GM12878 (cell line): ENCODE measurements around the gene PKP2. TPM values are rescaled to one million over a fixed set of nuclear protein-coding genes. Genes with fewer than 3 reads are reported as not detected.

Experiments
- ATAC-seq: fragments of 200-7000 bp; cut with Tn5 transposase; 3 replicates; pipeline ENCODE4 v1.9.1; 2020; ENCODE audit warnings: mild to moderate bottlenecking, moderate library complexity
- BruUV-seq: library from RNA; stranded (reverse); fragments of 400-500 nt; replicated peaks from 2 replicates; lab custom pipeline; 2021; lab: Mats Ljungman, UMichigan
- CTCF ChIA-PET: fragments of 300-600 bp; sonication (Branson Sonifier 250); formaldehyde crosslinking; extraction: SDS; loops from one replicate; lab custom pipeline; 2021; ENCODE audit warnings: inconsistent platforms; lab: Yijun Ruan, JAX
- POLR2A ChIA-PET: fragments of 350-600 bp; formaldehyde crosslinking; extraction: SDS; loops from one replicate; lab custom pipeline; 2021; ENCODE audit warnings: inconsistent platforms; lab: Charles Lee
- RAD21 ChIA-PET: fragments of 300-600 bp; sonication (Branson Sonifier 250); formaldehyde crosslinking; loops from one replicate; lab custom pipeline; 2023; ENCODE audit warnings: antibody characterized with exemption; ENCODE audit not compliant: unreplicated experiment; lab: Charles Lee
- SMC1A ChIA-PET: fragments of 300-600 bp; sonication (Branson Sonifier 250); formaldehyde crosslinking; loops from one replicate; lab custom pipeline; 2023; ENCODE audit not compliant: unreplicated experiment, uncharacterized antibody; lab: Charles Lee
- DNase-seq: peaks from one replicate; pipeline ENCODE4 v3.0.0-alpha.2; 2011; ENCODE audit warnings: low read depth, low spot score
- FAIRE-seq: peaks from 3 replicates; lab custom pipeline; 2011; peaks lifted over from hg19 to GRCh38; lab: Jason Lieb, UNC
- H2AFZ ChIP-seq: 2 replicates; pipeline ENCODE4 v1.6.0; 2011; ENCODE audit warnings: low read depth, low read length, control low read depth; ENCODE audit not compliant: control insufficient read depth
- H3K27ac ChIP-seq: 2 replicates; pipeline ENCODE4 v1.5.1; 2011; ENCODE audit warnings: control low read depth; ENCODE audit not compliant: control insufficient read depth, insufficient read depth
- H3K27me3 ChIP-seq, 2 experiments: replicated peaks in 1 of 2; 2 replicates each; pipeline versions ENCODE4 v1.6.0 to v1.6.1; 2011; ENCODE audit warnings: low read length in 1 of 2; ENCODE audit not compliant: control insufficient read depth in 2 of 2, insufficient read depth in 2 of 2
- H3K36me3 ChIP-seq, 2 experiments: 2 replicates each; pipeline ENCODE4 v1.5.1; 2011; ENCODE audit warnings: low read length in 1 of 2; ENCODE audit not compliant: control insufficient read depth in 2 of 2, insufficient read depth in 2 of 2
- H3K4me1 ChIP-seq: 2 replicates; pipeline ENCODE4 v1.6.1; 2011; ENCODE audit warnings: mild to moderate bottlenecking, low read length, moderate library complexity, mixed read lengths; ENCODE audit not compliant: control insufficient read depth, insufficient read depth
- H3K4me2 ChIP-seq: 2 replicates; pipeline ENCODE4 v1.6.0; 2011; ENCODE audit warnings: control low read depth; ENCODE audit not compliant: control insufficient read depth, insufficient read depth
- H3K4me3 ChIP-seq: fragments of 200-600 bp; sonication (generic); 2 replicates; pipeline ENCODE4 v1.5.1; 2016
- H3K79me2 ChIP-seq: 2 replicates; pipeline ENCODE4 v1.6.0; 2011; ENCODE audit warnings: low read length; ENCODE audit not compliant: control insufficient read depth, insufficient read depth
- H3K9ac ChIP-seq: 2 replicates; pipeline ENCODE4 v1.8.0; 2011; ENCODE audit warnings: low read length, control low read depth, mixed read lengths; ENCODE audit not compliant: control insufficient read depth, insufficient read depth
- H3K9me3 ChIP-seq: replicated peaks from 3 replicates; pipeline ENCODE4 v1.5.1; 2011; ENCODE audit warnings: mild to moderate bottlenecking, low read length; ENCODE audit not compliant: control insufficient read depth, insufficient read depth
- H4K20me1 ChIP-seq: 2 replicates; pipeline ENCODE4 v1.6.0; 2011; ENCODE audit not compliant: control insufficient read depth, insufficient read depth
- CBFB ChIP-seq: IDR thresholded peaks from 2 replicates; pipeline ENCODE4 v1.6.1; 2016; ENCODE audit warnings: antibody characterized with exemption, low read depth
- CEBPB ChIP-seq, 2 experiments: fragments of 150-350 bp in 1 of 2; IDR thresholded peaks; 2 replicates each; pipeline ENCODE4 v1.6.1; 2012 to 2014; ENCODE audit warnings: low read depth in 2 of 2, low read length in 2 of 2, borderline replicate concordance in 1 of 2, inconsistent platforms in 1 of 2
- GATAD2B ChIP-seq: fragments of 450-650 bp; conservative IDR thresholded peaks from 2 replicates; pipeline ENCODE4 v1.6.1; 2017; ENCODE audit warnings: low read depth, mild to moderate bottlenecking, moderate library complexity
- IRF4 ChIP-seq: IDR thresholded peaks from 2 replicates; pipeline ENCODE4 v1.6.1; 2011; ENCODE audit warnings: low read depth, low read length
- MAX ChIP-seq: IDR thresholded peaks from 2 replicates; pipeline ENCODE4 v1.6.1; 2012; ENCODE audit warnings: low read depth, low read length, improper control_type of control experiment
- NFXL1 ChIP-seq: fragments of 450-650 bp; IDR thresholded peaks from 2 replicates; pipeline ENCODE4 v1.6.1; 2017; ENCODE audit warnings: antibody characterized with exemption, mild to moderate bottlenecking, borderline replicate concordance
- NR2C2 ChIP-seq: IDR thresholded peaks from 2 replicates; pipeline ENCODE4 v1.6.1; 2011; ENCODE audit warnings: borderline replicate concordance, low read depth; ENCODE audit not compliant: control insufficient read depth, insufficient read length
- RB1 ChIP-seq: fragments of 450-650 bp; formaldehyde crosslinking; IDR thresholded peaks from 2 replicates; pipeline ENCODE4 v1.6.1; 2017; ENCODE audit warnings: mild to moderate bottlenecking, borderline replicate concordance
- RELB ChIP-seq: fragments of 450-650 bp; IDR thresholded peaks from 2 replicates; pipeline ENCODE4 v1.6.1; 2017; ENCODE audit warnings: low read depth, mild to moderate bottlenecking, moderate library complexity
- SKIL ChIP-seq: fragments of 450-650 bp; IDR thresholded peaks from 2 replicates; pipeline ENCODE4 v1.6.1; 2017; ENCODE audit warnings: mild to moderate bottlenecking, low read depth, inconsistent platforms; ENCODE audit not compliant: poor library complexity, severe bottlenecking
- SMARCA5 ChIP-seq: fragments of 450-650 bp; IDR thresholded peaks from 2 replicates; pipeline ENCODE4 v1.6.1; 2017; ENCODE audit warnings: mild to moderate bottlenecking
- STAT1 ChIP-seq: fragments of 450-650 bp; conservative IDR thresholded peaks from 2 replicates; pipeline ENCODE4 v1.6.1; 2014; ENCODE audit warnings: antibody characterized with exemption, mild to moderate bottlenecking
- TCF7 ChIP-seq: IDR thresholded peaks from 2 replicates; pipeline ENCODE4 v1.6.1; 2014; ENCODE audit warnings: antibody characterized with exemption, borderline replicate concordance
- WRNIP1 ChIP-seq: IDR thresholded peaks from 2 replicates; pipeline ENCODE4 v1.6.1; 2011; ENCODE audit warnings: low read depth, low read length, improper control_type of control experiment, borderline replicate concordance
- YY1 ChIP-seq: IDR thresholded peaks from 2 replicates; pipeline ENCODE4 v1.6.1; 2011; ENCODE audit warnings: low read depth, mild to moderate bottlenecking, low read length
- ZNF622 ChIP-seq: fragments of 450-650 bp; IDR thresholded peaks from 2 replicates; pipeline ENCODE4 v1.6.1; 2017; ENCODE audit warnings: mild to moderate bottlenecking, inconsistent platforms
- WGBS: methylation state at CpG from one replicate; pipeline ENCODE4 v1.1.6; 2016; ENCODE audit warnings: low lambda C conversion rate; ENCODE audit not compliant: insufficient replicate concordance, insufficient coverage; ENCODE audit errors: missing lambda C conversion rate; 5-methylcytosine and 5-hydroxymethylcytosine counted together
- in situ Hi-C: fragments of 300-500 bp; cut with MboI; formaldehyde crosslinking; loops from 9 replicates; pipeline ENCODE4 v1.14.3; 2018; ENCODE audit warnings: mixed read lengths
- intact Hi-C: fragments of 100-400 bp; cut with micrococcal nuclease; formaldehyde crosslinking; loops from one replicate; pipeline ENCODE4 v1.14.2; 2022; ENCODE audit not compliant: unreplicated experiment
- polyA plus RNA-seq, 11 experiments: library from polyadenylated mRNA; depleted of rRNA in 4 of 11; unstranded in 6 of 11; stranded (reverse) in 5 of 11; fragments of >200 nt; fragmentation: Nextera tagmentation in 4 of 11; fragmentation: Illumina TruSeq in 1 of 11; extraction: Ambion mirVana in 4 of 11; extraction: Trizol in 1 of 11; gene quantifications; 1 replicate in 1 of 11; 2 replicates in 10 of 11; pipeline versions ENCODE4 v1.2.1 to v1.2.3, GENCODE V29; 2011 to 2016; ENCODE audit warnings: inconsistent platforms in 2 of 11, missing spikeins in 2 of 11, low read depth in 1 of 11
- total RNA-seq, 4 experiments: library from RNA; depleted of rRNA in 3 of 4; stranded (reverse); fragments of >200 nt in 3 of 4; fragmentation: Illumina TruSeq in 1 of 4; extraction: Trizol in 1 of 4; gene quantifications; 2 replicates each; pipeline versions ENCODE4 v1.2.1 to v1.2.3, GENCODE V29; 2013 to 2021

The PKP2 gene
- total and polyA plus RNA-seq, 10 of the 15 experiments (the other 5 are each of a cell fraction or from before 2014, with no cell fraction given), result 0.02 to 4.1 (median 0.07) TPM; not detected in 4

- no peak for TF ChIP-seq MAX
These were observed 36.4 kb downstream of the PKP2 start (continued) for GRCh38 chr12:32860192-32860591.

GRCh38 chr12:32859389-32859788 lies 37.2 kb downstream of the PKP2 start:
- ChIA-PET POLR2A (no interaction called here), CTCF (no interaction called here), RAD21 (no interaction called here), SMC1A (interaction anchor here (1.0 kb wide), 1 partner anchor 13 kb away, joined by 3 read pairs; no protein-coding TSS in a partner anchor)
- Histone ChIP-seq H3K9ac (no peak overlapping the region), H2AFZ (no peak overlapping the region), H3K36me3 (no peaks in the 10 kb centered on the region), H3K27me3 (no peaks in the 10 kb centered on the region), H3K79me2 (no peaks in the 10 kb centered on the region), H4K20me1 (no peaks in the 10 kb centered on the region)
- WGBS, result 0% methylated on average over 1 of the region's 1 CpG
- BruUV-seq, result no TSS peak
- intact Hi-C loops, result no loop called here
- ATAC-seq (no peak), DNase-seq (no peak), FAIRE-seq (no peak)
- TF ChIP-seq WRNIP1, result no peak
- no peak for TF ChIP-seq TCF7
- no peak for TF ChIP-seq RELB
- TF ChIP-seq YY1, result no peak
- no peak for TF ChIP-seq GATAD2B
- no peak for TF ChIP-seq CEBPB (IDR thresholded peaks at IDR 0.05; ENCODE audit: borderline replicate concordance in 1 of 2, low read depth in 2 of 2, low read length in 2 of 2)
- TF ChIP-seq NFXL1, result no peak
- no peak for TF ChIP-seq IRF4
- TF ChIP-seq NR2C2, result no peak
- no peak for TF ChIP-seq ZNF622
- TF ChIP-seq STAT1, result no peak
- TF ChIP-seq SKIL, result no peak
- TF ChIP-seq CBFB, result no peak
- no peak for TF ChIP-seq SMARCA5
- no peak for TF ChIP-seq RB1
- TF ChIP-seq, all 136 proteins: peak for 0
- H3K4me2 ChIP-seq, result no peak overlapping the region
- H3K27ac ChIP-seq, result no peak overlapping the region
- no peak overlapping the region for H3K4me3 ChIP-seq
- H3K4me1 ChIP-seq, result no peaks in the 10 kb centered on the region
- in situ Hi-C loops, result no loop called here
- H3K9me3 ChIP-seq, result no peaks in the 10 kb centered on the region
